Suprapubic skin (tissue), 4 donors: ENCODE measurements around the gene SLC6A19. TPM values are rescaled to one million over a fixed set of nuclear protein-coding genes. Genes with fewer than 3 reads are reported as not detected.

Experiments used
- DNase-seq, 2 donors: peaks; one replicate each; pipeline ENCODE4 v3.0.0-alpha.2; 2019; ENCODE audit warnings: low spot score in 2 of 2
- H3K27ac ChIP-seq: fragments of 200-600 bp; sonication (generic); one replicate; pipeline ENCODE4 v1.5.1; 2019
- H3K27me3 ChIP-seq: fragments of 200-600 bp; sonication (generic); one replicate; pipeline ENCODE4 v1.5.1; 2019
- H3K36me3 ChIP-seq: fragments of 200-600 bp; sonication (generic); one replicate; pipeline ENCODE4 v1.5.1; 2019
- H3K4me1 ChIP-seq: fragments of 200-600 bp; sonication (generic); one replicate; pipeline ENCODE4 v1.5.1; 2019
- H3K4me3 ChIP-seq: fragments of 200-600 bp; sonication (generic); one replicate; pipeline ENCODE4 v1.5.1; 2019; ENCODE audit warnings: mild to moderate bottlenecking
- H3K9me3 ChIP-seq: fragments of 200-600 bp; sonication (generic); one replicate; pipeline ENCODE4 v1.5.1; 2019
- EP300 ChIP-seq: sonication (generic); formaldehyde crosslinking; IDR thresholded peaks from one replicate; pipeline ENCODE4 v1.6.1; 2017; ENCODE audit warnings: antibody characterized with exemption
- POLR2A ChIP-seq, 2 donors: fragments of 450-650 bp; IDR thresholded peaks; one replicate each; pipeline ENCODE4 v1.6.1; 2017; ENCODE audit warnings: antibody characterized with exemption in 2 of 2, mild to moderate bottlenecking in 2 of 2, moderate library complexity in 2 of 2
- POLR2AphosphoS5 ChIP-seq, 3 donors: sonication (generic); formaldehyde crosslinking; IDR thresholded peaks; one replicate each; pipeline ENCODE4 v1.6.1; 2017; ENCODE audit warnings: antibody characterized with exemption in 3 of 3
- WGBS: methylation state at CpG from one replicate; pipeline ENCODE4 v1.1.5; 2018; 5-methylcytosine and 5-hydroxymethylcytosine counted together
- total RNA-seq, 4 donors: library from RNA; depleted of rRNA; stranded (reverse); fragments of >200 nt; gene quantifications; one replicate each; pipeline ENCODE4 v1.1.0, GENCODE V29; 2016
- TF ChIP-seq, protein P1 (sequence below), 2 donors: fragments of 200-600 bp in 1 of 2; fragments of 450-650 bp in 1 of 2; sonication (generic) in 1 of 2; IDR thresholded peaks; one replicate each; pipeline ENCODE4 v1.5.1; 2016 to 2019; ENCODE audit warnings: antibody characterized with exemption in 2 of 2, mild to moderate bottlenecking in 1 of 2, moderate library complexity in 1 of 2

SLC6A19 gene
- total RNA-seq, 4 donors from 2014 or later = 0.23 TPM; not detected in 3

DNA sequence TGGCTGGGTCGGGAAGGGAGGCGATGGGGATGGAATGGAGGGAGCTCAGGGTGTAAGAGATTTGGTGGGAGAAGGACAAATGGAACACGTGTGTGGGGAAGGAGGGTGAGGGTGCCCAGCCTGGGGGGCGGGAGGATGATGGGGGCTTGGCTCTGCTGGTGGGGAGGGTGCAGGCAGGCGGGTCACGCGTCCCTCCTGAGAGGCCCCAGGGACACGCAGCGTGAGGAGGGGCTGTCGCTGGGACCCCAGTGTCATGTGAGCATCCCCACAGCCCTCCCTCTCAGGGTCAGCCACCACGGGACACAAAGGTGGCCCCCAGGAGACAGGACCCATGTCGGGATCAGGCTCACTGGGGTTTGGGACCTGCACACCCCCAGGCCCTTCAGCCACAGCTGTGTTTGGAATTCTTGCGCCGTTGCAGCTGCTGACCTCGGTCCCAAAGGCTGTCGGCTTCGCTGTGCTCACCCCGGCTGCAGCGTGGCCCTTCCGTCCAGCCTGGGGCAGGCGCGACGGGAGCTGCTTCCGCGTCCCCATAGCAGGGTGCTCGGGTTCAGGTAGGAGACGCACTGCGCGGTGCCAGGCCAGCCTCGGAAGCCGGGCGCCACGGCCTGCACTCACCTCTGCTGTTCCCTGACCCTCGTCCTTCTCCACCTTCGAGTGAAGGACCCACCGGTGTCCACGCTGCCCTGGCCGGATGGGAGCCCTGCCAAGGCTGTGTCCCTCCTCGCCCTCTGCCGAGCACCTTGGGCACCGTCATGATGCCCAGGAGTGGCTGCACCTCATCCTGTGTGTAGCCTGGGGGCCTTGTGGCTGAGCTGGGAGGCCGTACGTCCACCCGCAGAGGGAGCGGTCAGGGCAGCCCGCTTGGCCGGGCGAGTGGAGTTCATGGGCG, 5.4 kb downstream of the SLC6A19 start:
- H3K27ac ChIP-seq = no peak overlapping the region
- TF ChIP-seq POLR2A (IDR thresholded peaks at IDR 0.05) (no peak), EP300 (no peak), POLR2AphosphoS5 (IDR thresholded peaks at IDR 0.05) (no peak)
- TF ChIP-seq, protein P1, sequence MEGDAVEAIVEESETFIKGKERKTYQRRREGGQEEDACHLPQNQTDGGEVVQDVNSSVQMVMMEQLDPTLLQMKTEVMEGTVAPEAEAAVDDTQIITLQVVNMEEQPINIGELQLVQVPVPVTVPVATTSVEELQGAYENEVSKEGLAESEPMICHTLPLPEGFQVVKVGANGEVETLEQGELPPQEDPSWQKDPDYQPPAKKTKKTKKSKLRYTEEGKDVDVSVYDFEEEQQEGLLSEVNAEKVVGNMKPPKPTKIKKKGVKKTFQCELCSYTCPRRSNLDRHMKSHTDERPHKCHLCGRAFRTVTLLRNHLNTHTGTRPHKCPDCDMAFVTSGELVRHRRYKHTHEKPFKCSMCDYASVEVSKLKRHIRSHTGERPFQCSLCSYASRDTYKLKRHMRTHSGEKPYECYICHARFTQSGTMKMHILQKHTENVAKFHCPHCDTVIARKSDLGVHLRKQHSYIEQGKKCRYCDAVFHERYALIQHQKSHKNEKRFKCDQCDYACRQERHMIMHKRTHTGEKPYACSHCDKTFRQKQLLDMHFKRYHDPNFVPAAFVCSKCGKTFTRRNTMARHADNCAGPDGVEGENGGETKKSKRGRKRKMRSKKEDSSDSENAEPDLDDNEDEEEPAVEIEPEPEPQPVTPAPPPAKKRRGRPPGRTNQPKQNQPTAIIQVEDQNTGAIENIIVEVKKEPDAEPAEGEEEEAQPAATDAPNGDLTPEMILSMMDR (IDR thresholded peaks at IDR 0.05) = no peak
- no peak overlapping the region for H3K4me3 ChIP-seq
- no peaks in the 10 kb centered on the region for H3K9me3 ChIP-seq
- peaks cover 75% of the 10 kb centered on the region for H3K27me3 ChIP-seq
- no peaks in the 10 kb centered on the region for H3K4me1 ChIP-seq
- no peaks in the 10 kb centered on the region for H3K36me3 ChIP-seq
- 71% methylated on average over 17 of the region's 49 CpGs for WGBS
- no peak for DNase-seq

DNA sequence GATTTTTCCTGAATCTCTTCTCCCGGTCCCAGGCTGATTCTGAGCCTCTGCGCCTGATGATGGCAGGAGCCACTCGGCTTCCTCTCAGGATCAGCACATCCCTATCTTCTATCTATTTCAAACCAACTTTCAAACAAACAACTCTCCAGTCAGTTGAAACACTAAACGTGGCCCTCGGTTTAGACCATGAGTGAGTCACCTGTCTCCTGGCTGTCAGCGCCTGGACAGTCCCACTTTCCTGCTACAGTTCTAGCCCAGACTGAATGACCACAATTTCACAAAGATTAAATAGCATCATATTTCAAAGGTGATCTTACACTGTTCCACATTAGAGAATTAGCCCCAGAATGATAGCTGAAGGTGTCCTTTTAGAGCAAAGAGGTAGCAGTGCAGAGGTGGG, 6.2 kb downstream of the SLC6A19 start:
- peaks cover 67% of the 10 kb centered on the region for H3K27me3 ChIP-seq
- TF ChIP-seq, protein P1 (IDR thresholded peaks at IDR 0.05) = no peak
- TF ChIP-seq POLR2A (IDR thresholded peaks at IDR 0.05) (no peak), EP300 (no peak), POLR2AphosphoS5 (IDR thresholded peaks at IDR 0.05) (no peak)
- no peak overlapping the region for H3K27ac ChIP-seq
- no peaks in the 10 kb centered on the region for H3K4me1 ChIP-seq
- H3K9me3 ChIP-seq = no peaks in the 10 kb centered on the region
- WGBS = 64% methylated on average over 6 of the region's 6 CpGs
- no peak for DNase-seq
- H3K4me3 ChIP-seq = no peak overlapping the region
- no peaks in the 10 kb centered on the region for H3K36me3 ChIP-seq

DNA sequence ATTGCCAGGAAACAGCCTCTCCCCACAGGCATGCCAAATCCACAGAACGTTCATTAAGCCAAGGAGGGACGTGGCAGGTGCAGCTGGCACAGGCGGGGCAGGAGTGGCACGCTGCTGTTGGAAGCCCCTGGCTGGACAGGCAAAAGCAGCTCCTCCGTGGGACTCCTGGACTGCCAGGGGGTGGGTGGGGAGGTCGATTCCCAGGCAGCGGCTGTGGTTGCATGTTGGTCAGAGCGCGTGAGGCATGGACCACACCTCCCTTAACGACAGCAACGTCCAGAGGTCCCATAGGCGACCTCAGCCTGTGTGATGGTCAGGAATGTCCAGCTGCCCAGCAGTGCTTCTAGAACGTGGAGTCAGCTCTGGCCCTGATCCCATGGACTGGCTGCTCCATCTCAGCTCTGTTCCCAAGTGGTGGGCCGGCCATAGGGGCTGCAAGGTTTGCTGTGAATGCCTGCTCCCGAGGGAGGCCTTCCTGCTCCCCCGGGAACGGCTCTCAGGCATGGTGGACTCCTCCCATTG, 6.9 kb downstream of the SLC6A19 start:
- Histone ChIP-seq H3K36me3 (no peaks in the 10 kb centered on the region), H3K4me1 (no peaks in the 10 kb centered on the region), H3K27ac (no peak overlapping the region), H3K27me3 (peaks cover 60% of the 10 kb centered on the region), H3K9me3 (no peaks in the 10 kb centered on the region), H3K4me3 (no peak overlapping the region)
- DNase-seq = no peak
- TF ChIP-seq POLR2AphosphoS5 (IDR thresholded peaks at IDR 0.05) = no peak
- TF ChIP-seq EP300 = no peak
- TF ChIP-seq, protein P1 (IDR thresholded peaks at IDR 0.05) = no peak
- TF ChIP-seq POLR2A (IDR thresholded peaks at IDR 0.05) = no peak
- WGBS = 64% methylated on average over 7 of the region's 17 CpGs

DNA sequence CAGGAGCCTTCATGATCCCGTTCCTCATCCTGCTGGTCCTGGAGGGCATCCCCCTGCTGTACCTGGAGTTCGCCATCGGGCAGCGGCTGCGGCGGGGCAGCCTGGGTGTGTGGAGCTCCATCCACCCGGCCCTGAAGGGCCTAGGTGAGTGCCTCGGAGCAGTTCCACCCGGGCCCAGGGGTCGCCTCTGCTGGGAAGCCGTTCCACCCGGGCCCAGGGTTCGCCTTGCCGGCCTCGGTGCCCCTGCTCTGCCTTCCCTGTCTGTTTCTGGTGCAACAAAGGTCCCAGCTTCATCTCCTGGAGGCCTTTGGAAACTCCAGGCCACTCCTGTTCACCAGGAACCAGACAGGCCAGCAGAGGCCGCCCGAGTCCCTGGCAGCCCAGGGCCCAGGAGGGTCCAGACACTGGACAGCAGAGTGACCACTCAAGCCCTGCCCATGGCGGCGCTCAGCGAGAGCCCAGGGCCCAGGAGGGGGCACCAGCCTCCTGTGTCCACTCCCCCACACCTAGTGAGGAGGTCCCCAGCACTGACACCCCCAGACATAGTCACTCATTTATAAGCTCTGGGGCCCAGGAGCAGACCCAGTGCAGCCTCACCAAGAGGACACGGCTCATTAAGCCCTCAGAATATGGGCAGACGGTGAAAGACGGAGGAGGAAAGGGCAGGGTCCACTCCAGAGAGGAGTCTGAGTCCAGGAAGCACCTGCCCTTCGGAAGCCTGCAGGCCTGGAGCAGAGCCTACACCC, 7.5 kb downstream of the SLC6A19 start:
- peaks cover 53% of the 10 kb centered on the region for H3K27me3 ChIP-seq

More for the DNA sequence above, 7.5 kb downstream of the SLC6A19 start:
- Histone ChIP-seq H3K36me3 (no peaks in the 10 kb centered on the region), H3K4me3 (no peak overlapping the region), H3K9me3 (no peaks in the 10 kb centered on the region), H3K4me1 (no peaks in the 10 kb centered on the region), H3K27ac (no peak overlapping the region)
- TF ChIP-seq, protein P1 (IDR thresholded peaks at IDR 0.05) = peak in 1 of 2 donors; percentile 11
- TF ChIP-seq POLR2A (IDR thresholded peaks at IDR 0.05) (no peak), POLR2AphosphoS5 (IDR thresholded peaks at IDR 0.05) (no peak)
- WGBS = 64% methylated on average over 4 of the region's 24 CpGs
- no peak for DNase-seq
